H9 (cell line): ENCODE results near the gene SRL. TPM values are rescaled to one million over a fixed set of nuclear protein-coding genes. Genes with fewer than 3 reads are reported as not detected.

Experiments used
- DNase-seq: peaks from one replicate; pipeline ENCODE4 v3.0.0-alpha.2; 2017
- H2AFZ ChIP-seq: one replicate; pipeline ENCODE4 v1.6.1; 2013; ENCODE audit warnings: mild to moderate bottlenecking, low read length, control low read depth, moderate library complexity
- H2AK5ac ChIP-seq: 2 replicates; pipeline ENCODE4 v1.6.1; 2013; ENCODE audit warnings: low read length, control low read depth, mixed read lengths; ENCODE audit not compliant: insufficient read length
- H2BK120ac ChIP-seq: one replicate; pipeline ENCODE4 v1.6.1; 2013; ENCODE audit warnings: low read depth, mild to moderate bottlenecking, low read length, control low read depth, inconsistent platforms; ENCODE audit not compliant: poor library complexity, severe bottlenecking
- H2BK12ac ChIP-seq: 2 replicates; pipeline ENCODE4 v1.6.1; 2013; ENCODE audit warnings: low read length, control low read depth, mixed read lengths, low read depth; ENCODE audit not compliant: insufficient read length
- H2BK15ac ChIP-seq: 2 replicates; pipeline ENCODE4 v1.6.1; 2013; ENCODE audit warnings: low read depth, low read length, control low read depth
- H2BK20ac ChIP-seq: one replicate; pipeline ENCODE4 v1.6.1; 2013; ENCODE audit warnings: low read depth, mild to moderate bottlenecking, low read length, control low read depth, inconsistent platforms; ENCODE audit not compliant: poor library complexity, severe bottlenecking
- H2BK5ac ChIP-seq: 2 replicates; pipeline ENCODE4 v1.6.1; 2013; ENCODE audit warnings: low read length, control low read depth, mixed read lengths; ENCODE audit not compliant: insufficient read length
- H3K14ac ChIP-seq: 2 replicates; pipeline ENCODE4 v1.6.1; 2013; ENCODE audit warnings: low read length, control low read depth; ENCODE audit not compliant: insufficient read depth
- H3K18ac ChIP-seq: 2 replicates; pipeline ENCODE4 v1.6.1; 2013; ENCODE audit warnings: low read depth, mild to moderate bottlenecking, mixed read lengths, low read length, control low read depth; ENCODE audit not compliant: insufficient read length
- H3K23ac ChIP-seq: 2 replicates; pipeline ENCODE4 v1.6.1; 2013; ENCODE audit warnings: low read length, control low read depth, mixed read lengths, low read depth; ENCODE audit not compliant: insufficient read length
- H3K23me2 ChIP-seq: 2 replicates; pipeline ENCODE4 v1.6.1; 2013; ENCODE audit warnings: low read depth, mild to moderate bottlenecking, mixed read lengths, low read length, control low read depth; ENCODE audit not compliant: insufficient read length, poor library complexity, severe bottlenecking
- H3K27ac ChIP-seq: 2 replicates; pipeline ENCODE4 v1.5.1; 2013; ENCODE audit warnings: low read length, control low read depth, mixed read lengths, low read depth; ENCODE audit not compliant: insufficient read length
- H3K27me3 ChIP-seq: 2 replicates; pipeline ENCODE4 v1.6.1; 2013; ENCODE audit warnings: low read length, control low read depth, inconsistent platforms; ENCODE audit not compliant: insufficient read depth
- H3K4ac ChIP-seq: 2 replicates; pipeline ENCODE4 v1.6.1; 2013; ENCODE audit warnings: low read depth, mild to moderate bottlenecking, control low read depth, inconsistent platforms, low read length, moderate library complexity
- H3K4me1 ChIP-seq: 2 replicates; pipeline ENCODE4 v1.6.1; 2013; ENCODE audit warnings: low read length, control low read depth, inconsistent platforms; ENCODE audit not compliant: insufficient read depth
- H3K4me2 ChIP-seq: 2 replicates; pipeline ENCODE4 v1.6.1; 2013; ENCODE audit warnings: low read length, control low read depth, mixed read lengths; ENCODE audit not compliant: insufficient read length, insufficient read depth
- H3K56ac ChIP-seq: 2 replicates; pipeline ENCODE4 v1.6.1; 2013; ENCODE audit warnings: low read depth, mild to moderate bottlenecking, mixed read lengths, low read length, control low read depth; ENCODE audit not compliant: insufficient read length
- H3K79me1 ChIP-seq: 2 replicates; pipeline ENCODE4 v1.6.1; 2013; ENCODE audit warnings: low read depth, mild to moderate bottlenecking, moderate library complexity, low read length, control low read depth, inconsistent platforms; ENCODE audit not compliant: insufficient read depth, poor library complexity, severe bottlenecking
- H3K79me2 ChIP-seq: 2 replicates; pipeline ENCODE4 v1.6.1; 2013; ENCODE audit warnings: low read length, control low read depth, inconsistent platforms; ENCODE audit not compliant: insufficient read depth
- H3K9ac ChIP-seq: 2 replicates; pipeline ENCODE4 v1.6.1; 2013; ENCODE audit warnings: low read length, control low read depth, mixed read lengths; ENCODE audit not compliant: insufficient read length; ENCODE audit errors: extremely low read depth
- H3K9me3 ChIP-seq: one replicate; pipeline ENCODE4 v1.6.1; 2013; ENCODE audit warnings: low read depth, low read length, inconsistent platforms; ENCODE audit not compliant: control insufficient read depth
- H3T11ph ChIP-seq: one replicate; pipeline ENCODE4 v1.6.1; 2013; ENCODE audit warnings: mild to moderate bottlenecking, low read length, control low read depth, inconsistent platforms
- H4K20me1 ChIP-seq: one replicate; pipeline ENCODE4 v1.6.1; 2013; ENCODE audit not compliant: control insufficient read depth, insufficient read length, insufficient read depth
- H4K5ac ChIP-seq: 2 replicates; pipeline ENCODE4 v1.6.1; 2013; ENCODE audit warnings: low read depth, mild to moderate bottlenecking, mixed read lengths, low read length, control low read depth; ENCODE audit not compliant: insufficient read length
- H4K8ac ChIP-seq: replicated peaks from 2 replicates; pipeline ENCODE4 v1.6.1; 2013; ENCODE audit warnings: low read length, control low read depth, mixed read lengths, low read depth; ENCODE audit not compliant: insufficient read length
- H4K91ac ChIP-seq: 2 replicates; pipeline ENCODE4 v1.6.1; 2013; ENCODE audit warnings: low read depth, mild to moderate bottlenecking, moderate library complexity, mixed read lengths, low read length, control low read depth; ENCODE audit not compliant: insufficient read length
- H3K27ac Mint-ChIP-seq, 3 experiments: 2 replicates in 2 of 3; 3 replicates in 1 of 3; pipeline ENCODE4 v1.8.0; 2020 to 2021; ENCODE audit warnings: mixed read lengths in 3 of 3, mild to moderate bottlenecking in 1 of 3, moderate library complexity in 1 of 3
- H3K27me3 Mint-ChIP-seq: 2 replicates; pipeline ENCODE4 v1.8.0; 2021; ENCODE audit warnings: low read depth, mild to moderate bottlenecking, moderate library complexity, mixed read lengths
- H3K36me3 Mint-ChIP-seq, 3 experiments: 2 replicates in 2 of 3; 3 replicates in 1 of 3; pipeline ENCODE4 v1.8.0; 2020 to 2021; ENCODE audit warnings: low read depth in 3 of 3, mixed read lengths in 3 of 3; ENCODE audit not compliant: insufficient read depth in 1 of 3
- H3K4me1 Mint-ChIP-seq, 2 experiments: 2 replicates each; pipeline ENCODE4 v1.8.0; 2020; ENCODE audit warnings: mixed read lengths in 2 of 2
- H3K4me3 Mint-ChIP-seq, 2 experiments: 2 replicates in 1 of 2; 3 replicates in 1 of 2; pipeline ENCODE4 v1.8.0; 2020 to 2021; ENCODE audit warnings: mild to moderate bottlenecking in 2 of 2, mixed read lengths in 2 of 2, moderate library complexity in 1 of 2
- H3K9me3 Mint-ChIP-seq, 2 experiments: 2 replicates in 1 of 2; 3 replicates in 1 of 2; pipeline ENCODE4 v1.8.0; 2020; ENCODE audit warnings: mild to moderate bottlenecking in 2 of 2, mixed read lengths in 2 of 2, moderate library complexity in 1 of 2
- WGBS: extraction: QIAGEN DNeasy Blood & Tissue Kit; methylation state at CpG from one replicate; pipeline ENCODE4 v1.1.7; 2013; ENCODE audit warnings: missing lambda C conversion rate, low lambda C conversion rate, mixed read lengths; ENCODE audit not compliant: insufficient read length; ENCODE audit errors: extremely low coverage; 5-methylcytosine and 5-hydroxymethylcytosine counted together
- total RNA-seq: library from RNA; stranded (reverse); gene quantifications from 2 replicates; pipeline ENCODE4 v1.2.1, GENCODE V29; 2021
- TF ChIP-seq, protein P1 (sequence below): fragments of 200-600 bp; sonication (generic); conservative IDR thresholded peaks from 3 replicates; pipeline ENCODE4 v1.8.0; 2021; ENCODE audit warnings: antibody characterized with exemption, mild to moderate bottlenecking

Gene SRL
- total RNA-seq, 1 experiment from 2014 or later: not detected

DNA sequence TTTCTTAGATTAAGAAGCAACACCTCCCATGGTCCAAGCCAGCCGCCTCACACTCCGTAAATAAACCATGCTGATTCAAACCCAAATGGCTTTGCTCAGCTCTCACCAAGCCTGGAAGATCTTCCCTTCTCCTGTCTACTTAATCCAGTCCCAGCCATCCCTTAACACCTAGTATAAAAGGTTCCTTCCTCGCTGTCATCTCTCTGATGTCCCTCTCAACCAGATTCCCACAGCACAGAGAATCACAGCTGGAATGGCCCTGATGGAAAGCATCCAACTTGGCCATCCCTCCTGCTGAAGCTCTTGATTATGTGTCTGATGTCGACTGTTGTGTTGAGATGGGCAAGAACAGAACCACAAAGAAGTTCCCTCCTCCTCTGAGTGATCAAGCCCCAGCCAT, 75.1 kb downstream of the SRL start:
- no peak for DNase-seq
- Histone ChIP-seq H3K27me3 (no peaks in the 10 kb centered on the region), H3K14ac (no peak overlapping the region), H4K8ac (no peak overlapping the region), H4K20me1 (no peaks in the 10 kb centered on the region), H2AK5ac (no peak overlapping the region), H2AFZ (no peak overlapping the region), H3K4ac (no peak overlapping the region), H2BK5ac (no peak overlapping the region), H2BK15ac (no peak overlapping the region), H2BK120ac (no peak overlapping the region), H3K4me1 (no peaks in the 10 kb centered on the region), H3T11ph (no peak overlapping the region), H4K91ac (no peak overlapping the region), H3K18ac (no peak overlapping the region), H3K27ac (no peak overlapping the region), H3K79me1 (no peaks in the 10 kb centered on the region), H2BK20ac (no peak overlapping the region), H3K56ac (no peak overlapping the region), H3K23ac (no peak overlapping the region), H3K23me2 (no peaks in the 10 kb centered on the region), H3K9me3 (no peaks in the 10 kb centered on the region), H3K9ac (no peak overlapping the region), H4K5ac (no peak overlapping the region), H2BK12ac (no peak overlapping the region), H3K4me2 (no peak overlapping the region), H3K79me2 (no peaks in the 10 kb centered on the region)
- TF ChIP-seq, protein P1, sequence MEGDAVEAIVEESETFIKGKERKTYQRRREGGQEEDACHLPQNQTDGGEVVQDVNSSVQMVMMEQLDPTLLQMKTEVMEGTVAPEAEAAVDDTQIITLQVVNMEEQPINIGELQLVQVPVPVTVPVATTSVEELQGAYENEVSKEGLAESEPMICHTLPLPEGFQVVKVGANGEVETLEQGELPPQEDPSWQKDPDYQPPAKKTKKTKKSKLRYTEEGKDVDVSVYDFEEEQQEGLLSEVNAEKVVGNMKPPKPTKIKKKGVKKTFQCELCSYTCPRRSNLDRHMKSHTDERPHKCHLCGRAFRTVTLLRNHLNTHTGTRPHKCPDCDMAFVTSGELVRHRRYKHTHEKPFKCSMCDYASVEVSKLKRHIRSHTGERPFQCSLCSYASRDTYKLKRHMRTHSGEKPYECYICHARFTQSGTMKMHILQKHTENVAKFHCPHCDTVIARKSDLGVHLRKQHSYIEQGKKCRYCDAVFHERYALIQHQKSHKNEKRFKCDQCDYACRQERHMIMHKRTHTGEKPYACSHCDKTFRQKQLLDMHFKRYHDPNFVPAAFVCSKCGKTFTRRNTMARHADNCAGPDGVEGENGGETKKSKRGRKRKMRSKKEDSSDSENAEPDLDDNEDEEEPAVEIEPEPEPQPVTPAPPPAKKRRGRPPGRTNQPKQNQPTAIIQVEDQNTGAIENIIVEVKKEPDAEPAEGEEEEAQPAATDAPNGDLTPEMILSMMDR: no peak
- H3K27ac Mint-ChIP-seq: no peak overlapping the region
- no CpG with 5 or more reads among the region's 4 CpGs for WGBS
- no peaks in the 10 kb centered on the region for H3K9me3 Mint-ChIP-seq
- no peaks in the 10 kb centered on the region for H3K4me1 Mint-ChIP-seq
- H3K4me3 Mint-ChIP-seq: no peak overlapping the region
- no peaks in the 10 kb centered on the region for H3K27me3 Mint-ChIP-seq
- H3K36me3 Mint-ChIP-seq: no peaks in the 10 kb centered on the region
